ENCODE results near the gene PTX3.

PTX3 gene

DNA sequence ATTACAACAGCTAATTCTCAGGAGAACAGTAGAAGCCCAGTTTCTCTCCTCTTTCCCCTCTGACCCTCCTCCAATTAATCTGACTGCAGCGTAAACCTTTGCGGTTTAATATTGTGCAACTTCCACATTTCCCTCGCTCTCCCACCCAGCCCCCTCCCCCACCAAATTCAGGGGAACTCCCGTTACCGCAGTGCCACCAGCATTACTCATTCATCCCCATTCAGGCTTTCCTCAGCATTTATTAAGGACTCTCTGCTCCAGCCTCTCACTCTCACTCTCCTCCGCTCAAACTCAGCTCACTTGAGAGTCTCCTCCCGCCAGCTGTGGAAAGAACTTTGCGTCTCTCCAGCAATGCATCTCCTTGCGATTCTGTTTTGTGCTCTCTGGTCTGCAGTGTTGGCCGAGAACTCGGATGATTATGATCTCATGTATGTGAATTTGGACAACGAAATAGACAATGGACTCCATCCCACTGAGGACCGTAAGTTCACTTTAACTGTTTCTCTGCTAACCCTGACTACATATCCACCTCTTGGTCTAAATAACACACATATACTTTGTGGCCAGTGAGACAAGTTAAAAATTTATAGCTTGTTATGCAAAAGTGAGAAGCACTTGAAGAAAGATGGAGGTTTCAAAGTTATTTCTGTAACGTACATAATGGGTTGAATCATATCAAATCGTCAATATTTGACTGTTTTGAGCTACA lies at the start of gene PTX3:
PTX3 (plus strand) TSS at position 268 of the 709 bp plus-strand sequence; CDS start at position 352, 84 bp downstream.
- Histone ChIP-seq H3K4me3 (ENCODE audit: low read length) (peak within 1 kb of the TSS; percentile 95), H3K36me3 (ENCODE audit: control insufficient read depth, insufficient read depth, low read length, severe bottlenecking) (peaks cover 24% of the 10 kb centered on the region)
- DNase-seq (ENCODE audit: low read depth) = peak; percentile 91

DNA sequence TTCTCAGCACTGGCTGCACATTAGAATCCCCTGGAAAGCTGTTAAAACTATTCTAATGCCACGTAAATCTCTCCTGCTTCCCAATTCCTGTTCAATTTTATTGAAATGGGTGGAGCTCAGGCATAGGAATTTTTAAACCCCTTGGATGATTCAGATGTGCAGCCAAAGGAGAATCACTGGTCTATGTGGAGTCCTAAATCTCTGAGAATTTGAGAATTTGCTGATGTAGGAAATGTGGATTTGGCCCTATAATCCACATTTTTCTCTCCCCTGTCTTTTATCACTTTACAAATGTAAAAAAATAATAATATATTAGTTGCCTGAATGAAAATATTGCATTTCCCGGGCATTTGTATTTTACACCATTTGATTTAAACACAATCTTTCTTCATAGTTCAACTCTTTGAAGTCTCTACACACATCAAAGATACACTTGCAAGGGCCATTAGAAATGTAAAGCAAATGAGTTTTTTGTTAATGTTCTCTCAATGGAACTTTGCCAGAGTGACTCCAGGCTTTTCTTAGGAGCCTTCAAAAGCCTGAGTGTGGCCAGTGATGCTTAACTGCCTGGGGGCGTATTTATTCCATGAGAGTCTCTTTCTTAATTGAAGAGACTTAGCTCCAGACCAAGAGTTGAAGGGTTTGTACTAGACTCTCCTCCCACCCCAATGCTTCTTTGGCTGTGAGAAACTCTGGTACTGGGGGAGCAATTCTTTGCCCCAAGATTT lies 48.8 kb upstream of the PTX3 start:
- Histone ChIP-seq H3K27me3 (replicated peaks; ENCODE audit: control insufficient read depth, insufficient read depth, low read length) (no peaks in the 10 kb centered on the region), H3K36me3 (ENCODE audit: control insufficient read depth, insufficient read depth, low read length, severe bottlenecking) (no peaks in the 10 kb centered on the region), H3K9me3 (ENCODE audit: control insufficient read depth, low read length) (no peaks in the 10 kb centered on the region), H3K4me1 (ENCODE audit: control insufficient read depth, insufficient read depth, low read length) (peaks cover 32% of the 10 kb centered on the region), H3K9ac (ENCODE audit: low read length) (no peak overlapping the region), H3K4me3 (ENCODE audit: low read length) (no peak overlapping the region)
- DNase-seq (ENCODE audit: low read depth) = no peak

More for the DNA sequence above, at the start of gene PTX3:
- Histone ChIP-seq H3K9ac (ENCODE audit: low read length) (peak within 1 kb of the TSS; percentile 96), H3K9me3 (ENCODE audit: control insufficient read depth, low read length) (no peaks in the 10 kb centered on the region), H3K4me1 (ENCODE audit: control insufficient read depth, insufficient read depth, low read length) (no peaks in the 10 kb centered on the region), H3K27me3 (replicated peaks; ENCODE audit: control insufficient read depth, insufficient read depth, low read length) (no peaks in the 10 kb centered on the region)

DNA sequence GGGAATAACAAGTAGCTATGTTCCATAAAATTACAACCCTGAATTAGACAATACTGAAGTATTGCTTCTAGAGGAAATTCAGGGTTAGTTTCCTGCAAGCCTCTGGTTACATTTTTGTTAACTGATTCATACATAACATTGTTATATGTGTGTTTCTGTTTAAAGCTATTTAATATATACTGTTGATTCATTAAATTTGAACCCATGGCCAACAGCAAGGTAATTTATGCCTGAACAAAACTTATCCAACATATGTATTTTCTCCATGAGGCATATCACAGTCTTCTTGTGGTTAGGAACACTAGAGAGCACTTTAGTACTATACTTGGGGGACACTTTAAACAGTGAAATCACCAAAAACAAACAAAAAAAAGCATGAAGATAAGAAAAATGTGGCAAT lies 47.7 kb upstream of the PTX3 start:
- peak overlapping the region; percentile 8 for H3K9ac ChIP-seq (ENCODE audit: low read length)
- peaks cover 32% of the 10 kb centered on the region for H3K4me1 ChIP-seq (ENCODE audit: control insufficient read depth, insufficient read depth, low read length)
- DNase-seq (ENCODE audit: low read depth) = peak; percentile 50
- no peaks in the 10 kb centered on the region for H3K27me3 ChIP-seq (replicated peaks; ENCODE audit: control insufficient read depth, insufficient read depth, low read length)
- H3K4me3 ChIP-seq (ENCODE audit: low read length) = no peak overlapping the region
- H3K9me3 ChIP-seq (ENCODE audit: control insufficient read depth, low read length) = no peaks in the 10 kb centered on the region
- H3K36me3 ChIP-seq (ENCODE audit: control insufficient read depth, insufficient read depth, low read length, severe bottlenecking) = no peaks in the 10 kb centered on the region

DNA sequence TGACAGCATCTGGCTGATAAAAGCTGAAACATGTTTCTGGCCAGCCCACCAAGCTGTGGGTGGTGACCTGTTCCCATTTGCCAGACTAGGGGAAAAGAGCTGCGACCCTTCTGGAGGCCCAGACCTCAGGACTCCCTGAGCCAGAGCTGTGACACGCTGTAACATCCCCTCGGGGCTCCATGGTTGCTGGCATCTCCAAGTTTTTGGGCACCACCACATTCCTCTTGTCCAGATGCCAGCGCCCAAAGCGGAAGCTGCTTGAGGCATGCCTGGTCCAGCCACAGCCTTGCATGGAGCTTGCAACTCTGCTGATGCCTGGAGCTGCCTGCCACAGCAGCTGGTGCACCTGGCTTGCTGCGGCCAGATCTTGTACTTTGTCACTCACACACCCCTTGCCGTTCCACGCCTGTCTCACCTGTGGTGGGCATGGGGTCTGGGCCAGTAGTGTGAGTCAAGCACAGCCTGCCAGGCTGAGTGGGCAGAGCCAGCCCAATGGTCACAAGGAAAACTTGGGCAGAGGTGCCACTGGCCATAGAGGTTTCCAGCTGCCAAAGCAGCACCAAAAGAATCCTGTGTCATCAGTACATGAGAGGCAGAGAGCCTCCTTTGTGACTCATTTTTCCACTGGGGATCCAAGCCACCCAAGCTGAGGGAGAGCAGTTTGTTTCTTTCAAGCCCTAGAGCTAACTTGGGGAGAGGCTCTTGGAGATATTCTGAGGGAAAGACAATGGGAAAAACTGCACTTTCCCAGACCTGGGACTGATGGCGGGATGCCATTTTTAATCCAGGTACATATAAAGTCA lies 45.7 kb upstream of the PTX3 start:
- no peaks in the 10 kb centered on the region for H3K9me3 ChIP-seq (ENCODE audit: control insufficient read depth, low read length)
- no peaks in the 10 kb centered on the region for H3K36me3 ChIP-seq (ENCODE audit: control insufficient read depth, insufficient read depth, low read length, severe bottlenecking)
- H3K4me1 ChIP-seq (ENCODE audit: control insufficient read depth, insufficient read depth, low read length) = peaks cover 21% of the 10 kb centered on the region
- DNase-seq (ENCODE audit: low read depth) = no peak
- no peaks in the 10 kb centered on the region for H3K27me3 ChIP-seq (replicated peaks; ENCODE audit: control insufficient read depth, insufficient read depth, low read length)
- H3K9ac ChIP-seq (ENCODE audit: low read length) = no peak overlapping the region
- no peak overlapping the region for H3K4me3 ChIP-seq (ENCODE audit: low read length)

DNA sequence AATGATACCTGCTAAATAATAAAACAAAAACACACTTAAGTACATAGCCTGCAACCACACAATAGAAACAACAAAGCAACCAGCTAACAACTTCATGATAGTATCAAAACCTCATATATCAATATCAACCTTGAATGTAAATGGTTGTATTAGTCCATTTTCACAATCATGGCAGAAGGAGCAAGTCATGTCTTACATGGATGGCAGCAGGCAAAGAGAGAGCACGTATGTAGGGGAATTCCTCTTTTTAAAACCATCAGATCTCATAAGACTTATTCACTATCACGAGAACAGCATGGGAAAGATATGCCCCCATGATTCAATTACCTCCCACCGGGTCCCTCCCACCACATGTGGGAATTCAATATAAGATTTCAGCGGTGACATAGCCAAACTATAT lies 44.5 kb upstream of the PTX3 start:
- Histone ChIP-seq H3K27me3 (replicated peaks; ENCODE audit: control insufficient read depth, insufficient read depth, low read length) (no peaks in the 10 kb centered on the region), H3K9ac (ENCODE audit: low read length) (no peak overlapping the region), H3K4me3 (ENCODE audit: low read length) (no peak overlapping the region), H3K9me3 (ENCODE audit: control insufficient read depth, low read length) (no peaks in the 10 kb centered on the region), H3K4me1 (ENCODE audit: control insufficient read depth, insufficient read depth, low read length) (peaks cover 21% of the 10 kb centered on the region), H3K36me3 (ENCODE audit: control insufficient read depth, insufficient read depth, low read length, severe bottlenecking) (no peaks in the 10 kb centered on the region)
- no peak for DNase-seq (ENCODE audit: low read depth)

DNA sequence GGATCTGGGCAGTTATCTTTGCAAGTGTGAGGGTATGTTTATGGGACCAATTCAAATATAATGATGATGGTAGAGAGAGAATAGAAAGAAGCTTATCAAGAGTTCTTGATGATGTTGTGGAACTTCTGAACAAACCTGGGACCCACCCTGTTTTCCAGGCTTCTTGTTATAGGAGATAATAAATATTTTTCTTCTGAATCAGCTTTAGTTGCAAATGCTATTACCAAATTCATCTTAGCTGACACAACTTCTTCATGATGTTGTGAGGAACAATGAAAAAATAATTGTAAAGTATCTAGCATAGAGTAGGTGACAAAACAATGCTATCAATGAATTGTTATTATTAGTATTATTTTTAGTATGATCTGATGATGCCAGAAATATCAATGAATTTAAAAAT lies 43.5 kb upstream of the PTX3 start:
- Histone ChIP-seq H3K9me3 (ENCODE audit: control insufficient read depth, low read length) (no peaks in the 10 kb centered on the region), H3K4me3 (ENCODE audit: low read length) (no peak overlapping the region), H3K4me1 (ENCODE audit: control insufficient read depth, insufficient read depth, low read length) (peaks cover 16% of the 10 kb centered on the region), H3K27me3 (replicated peaks; ENCODE audit: control insufficient read depth, insufficient read depth, low read length) (no peaks in the 10 kb centered on the region), H3K9ac (ENCODE audit: low read length) (no peak overlapping the region), H3K36me3 (ENCODE audit: control insufficient read depth, insufficient read depth, low read length, severe bottlenecking) (no peaks in the 10 kb centered on the region)
- no peak for DNase-seq (ENCODE audit: low read depth)

DNA sequence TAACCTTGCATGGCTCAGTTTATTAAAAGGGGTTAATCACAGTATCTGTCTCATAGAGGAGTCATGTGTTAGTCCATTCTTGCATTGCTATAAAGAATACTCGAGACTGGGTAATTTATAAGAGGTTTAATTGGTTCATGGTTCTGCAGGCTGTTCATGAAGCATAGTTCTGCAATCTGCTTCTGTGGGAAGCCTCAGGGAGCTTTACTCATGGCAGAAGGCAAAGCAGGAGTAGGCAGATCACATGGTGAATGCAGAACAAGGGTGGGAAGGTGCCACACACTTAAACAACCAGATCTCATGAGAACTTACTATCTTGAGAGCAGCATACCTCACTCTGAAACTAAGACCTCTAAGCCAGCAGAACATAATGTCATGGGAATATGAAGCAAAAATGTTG lies 42.2 kb upstream of the PTX3 start:
- DNase-seq (ENCODE audit: low read depth) = no peak
- no peaks in the 10 kb centered on the region for H3K27me3 ChIP-seq (replicated peaks; ENCODE audit: control insufficient read depth, insufficient read depth, low read length)
- H3K36me3 ChIP-seq (ENCODE audit: control insufficient read depth, insufficient read depth, low read length, severe bottlenecking) = no peaks in the 10 kb centered on the region
- no peak overlapping the region for H3K4me3 ChIP-seq (ENCODE audit: low read length)
- H3K4me1 ChIP-seq (ENCODE audit: control insufficient read depth, insufficient read depth, low read length) = peaks cover 7% of the 10 kb centered on the region
- H3K9me3 ChIP-seq (ENCODE audit: control insufficient read depth, low read length) = no peaks in the 10 kb centered on the region
- H3K9ac ChIP-seq (ENCODE audit: low read length) = no peak overlapping the region

DNA sequence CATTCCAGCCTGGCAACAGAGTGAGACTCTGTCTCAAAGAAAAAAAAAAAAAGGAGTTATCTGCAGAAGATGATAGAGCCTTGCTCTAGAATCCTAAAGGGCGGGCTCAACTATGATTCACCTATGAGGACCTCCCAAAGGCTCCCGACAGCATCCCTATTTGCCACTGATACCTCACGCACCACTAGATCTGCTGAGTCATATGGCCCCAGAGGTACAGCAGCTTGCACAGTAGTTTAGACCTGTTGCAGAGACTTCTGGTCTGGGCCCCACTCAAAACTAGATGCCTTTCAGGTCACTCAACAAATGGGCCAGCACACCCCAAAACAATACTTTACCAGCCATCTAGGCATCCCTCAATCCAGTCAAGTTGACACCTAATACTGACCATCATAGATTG lies 38.1 kb upstream of the PTX3 start:
- no peaks in the 10 kb centered on the region for H3K36me3 ChIP-seq (ENCODE audit: control insufficient read depth, insufficient read depth, low read length, severe bottlenecking)
- H3K4me3 ChIP-seq (ENCODE audit: low read length) = no peak overlapping the region
- no peaks in the 10 kb centered on the region for H3K9me3 ChIP-seq (ENCODE audit: control insufficient read depth, low read length)
- no peaks in the 10 kb centered on the region for H3K27me3 ChIP-seq (replicated peaks; ENCODE audit: control insufficient read depth, insufficient read depth, low read length)
- DNase-seq (ENCODE audit: low read depth) = no peak
- peaks cover 8% of the 10 kb centered on the region for H3K4me1 ChIP-seq (ENCODE audit: control insufficient read depth, insufficient read depth, low read length)
- no peak overlapping the region for H3K9ac ChIP-seq (ENCODE audit: low read length)

DNA sequence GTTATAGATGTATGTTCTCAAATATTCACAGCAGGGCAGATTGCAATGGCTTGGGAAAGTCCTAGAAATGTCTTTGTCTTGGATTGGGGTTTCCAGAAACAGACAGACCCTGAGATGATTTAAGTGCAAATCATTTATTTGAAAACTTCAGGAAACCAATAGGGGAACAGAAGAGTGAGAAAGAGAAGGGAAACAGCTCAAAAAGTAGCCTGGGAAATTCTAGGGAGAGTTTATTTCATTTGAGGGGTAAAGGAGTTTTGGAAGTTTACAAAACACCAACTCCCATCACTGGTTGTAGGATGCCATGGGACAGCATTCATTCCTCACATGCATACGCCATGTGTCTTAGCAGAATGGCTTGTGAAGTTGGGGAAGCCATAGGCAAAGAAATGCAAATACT lies 32.3 kb upstream of the PTX3 start:
- Histone ChIP-seq H3K4me1 (ENCODE audit: control insufficient read depth, insufficient read depth, low read length) (peaks cover 16% of the 10 kb centered on the region), H3K27me3 (replicated peaks; ENCODE audit: control insufficient read depth, insufficient read depth, low read length) (no peaks in the 10 kb centered on the region), H3K9me3 (ENCODE audit: control insufficient read depth, low read length) (no peaks in the 10 kb centered on the region), H3K36me3 (ENCODE audit: control insufficient read depth, insufficient read depth, low read length, severe bottlenecking) (no peaks in the 10 kb centered on the region), H3K9ac (ENCODE audit: low read length) (no peak overlapping the region), H3K4me3 (ENCODE audit: low read length) (no peak overlapping the region)
- DNase-seq (ENCODE audit: low read depth) = no peak

DNA sequence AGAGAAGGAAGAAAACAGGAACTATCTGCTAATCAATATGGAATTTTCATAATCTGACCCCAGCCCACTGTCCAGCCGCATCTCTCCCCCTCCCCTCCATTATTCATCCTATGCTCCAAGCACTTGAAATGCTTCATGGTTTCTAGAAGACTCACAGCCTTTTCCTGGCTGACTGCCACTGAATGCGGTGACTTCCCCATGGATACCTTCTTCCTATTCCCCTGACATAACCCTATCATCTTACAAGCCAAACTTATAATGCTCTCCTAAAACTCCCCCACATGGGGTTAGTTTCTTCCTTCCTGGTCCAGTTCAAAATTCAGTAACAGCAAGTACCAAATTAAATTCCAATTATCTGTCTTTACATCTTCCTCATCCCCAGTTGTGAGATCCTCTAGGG lies 31.2 kb upstream of the PTX3 start:
- Histone ChIP-seq H3K4me3 (ENCODE audit: low read length) (no peak overlapping the region), H3K9me3 (ENCODE audit: control insufficient read depth, low read length) (no peaks in the 10 kb centered on the region), H3K36me3 (ENCODE audit: control insufficient read depth, insufficient read depth, low read length, severe bottlenecking) (no peaks in the 10 kb centered on the region), H3K27me3 (replicated peaks; ENCODE audit: control insufficient read depth, insufficient read depth, low read length) (no peaks in the 10 kb centered on the region), H3K4me1 (ENCODE audit: control insufficient read depth, insufficient read depth, low read length) (peaks cover 10% of the 10 kb centered on the region), H3K9ac (ENCODE audit: low read length) (no peak overlapping the region)
- no peak for DNase-seq (ENCODE audit: low read depth)

DNA sequence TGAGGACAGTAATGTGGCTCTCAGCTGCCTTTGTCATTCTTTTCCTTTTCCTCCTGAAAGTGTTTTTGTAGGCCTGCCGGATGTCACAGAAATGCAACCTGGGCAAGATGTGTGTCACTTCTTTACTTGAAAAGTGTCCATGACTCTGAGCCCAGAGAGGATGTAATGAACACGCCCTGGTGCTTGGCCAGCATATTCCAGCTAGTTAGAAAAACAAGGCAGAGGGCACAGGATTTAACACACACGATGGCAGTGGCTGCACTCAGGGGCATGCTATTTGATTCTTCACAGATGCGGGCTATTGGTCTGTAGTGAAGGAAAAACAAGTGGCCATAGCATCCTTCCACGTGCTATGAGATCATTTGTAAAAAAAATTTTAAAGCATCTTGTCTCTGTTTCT lies 30.3 kb upstream of the PTX3 start:
- Histone ChIP-seq H3K4me3 (ENCODE audit: low read length) (no peak overlapping the region), H3K9ac (ENCODE audit: low read length) (no peak overlapping the region), H3K9me3 (ENCODE audit: control insufficient read depth, low read length) (no peaks in the 10 kb centered on the region), H3K27me3 (replicated peaks; ENCODE audit: control insufficient read depth, insufficient read depth, low read length) (no peaks in the 10 kb centered on the region), H3K36me3 (ENCODE audit: control insufficient read depth, insufficient read depth, low read length, severe bottlenecking) (no peaks in the 10 kb centered on the region), H3K4me1 (ENCODE audit: control insufficient read depth, insufficient read depth, low read length) (peaks cover 8% of the 10 kb centered on the region)
- no peak for DNase-seq (ENCODE audit: low read depth)
